Measurements from ENCODE around the gene MAST4.

DNA sequence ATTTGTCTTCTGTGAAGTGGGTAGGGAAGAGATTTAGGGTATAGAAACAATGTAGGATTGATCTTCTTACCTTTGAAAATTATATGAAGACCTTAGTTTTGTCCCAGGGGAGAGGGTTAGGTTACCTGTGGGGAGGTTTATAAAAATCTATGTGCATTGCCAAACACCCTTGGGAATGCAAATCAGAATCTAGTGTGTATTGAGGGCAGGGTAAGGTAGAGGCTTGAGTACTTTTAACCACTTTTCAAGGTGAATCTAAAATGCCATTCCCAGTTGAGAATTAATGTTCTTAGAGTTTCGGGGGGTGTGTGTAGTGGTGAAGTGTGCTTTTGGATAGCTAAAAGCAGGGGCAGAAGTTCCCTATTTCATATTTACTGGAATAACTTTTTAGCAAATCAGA is 312.0 kb downstream of the MAST4 start:
- TF ChIP-seq CTCF (optimal IDR thresholded peaks at IDR 0.05 in 1 of 3, IDR thresholded peaks at IDR 0.05 in 1 of 3, conservative IDR thresholded peaks at IDR 0.05 in 1 of 3; ENCODE audit: extremely low read depth in 1 of 3, insufficient read depth in 2 of 3, low read length in 3 of 3) (no peak), EZH2 (IDR thresholded peaks at IDR 0.05; ENCODE audit: low read length) (no peak)

Measured in keratinocyte (primary cell).